ENCODE measurements around the gene MAST4.

MAST4 gene

GRCh38 chr5:67129768-67130167 lies 533.6 kb downstream of the MAST4 start:
- Histone ChIP-seq H2AK5ac (ENCODE audit: low read length, severe bottlenecking) (no peak overlapping the region), H2BK5ac (ENCODE audit: low read depth, low read length, poor library complexity, severe bottlenecking) (no peak overlapping the region), H3K27me3 (ENCODE audit: control insufficient read depth in 1 of 2, insufficient read depth in 1 of 2, low read length in 2 of 2) (no peaks in the 10 kb centered on the region), H3K4me3 (ENCODE audit: insufficient read depth in 1 of 2, low read depth in 1 of 2, low read length in 2 of 2) (no peak overlapping the region), H3K79me1 (replicated peaks; ENCODE audit: low read length, poor library complexity, severe bottlenecking) (no peaks in the 10 kb centered on the region), H3K36me3 (ENCODE audit: control insufficient read depth in 1 of 2, insufficient read depth in 2 of 2, low read depth in 1 of 2, low read length in 2 of 2) (peaks cover 0 to 63% of the 10 kb centered on the region in 2 experiments), H2BK120ac (ENCODE audit: low read depth, low read length) (no peak overlapping the region), H2BK15ac (ENCODE audit: low read depth, poor library complexity, severe bottlenecking) (no peak overlapping the region), H3K9me3 (ENCODE audit: control insufficient read depth, low read length) (no peaks in the 10 kb centered on the region), H3K9ac (ENCODE audit: low read length) (no peak overlapping the region), H4K91ac (ENCODE audit: low read length) (no peak overlapping the region), H3K14ac (ENCODE audit: low read length in 2 of 2) (no peak overlapping the region), H3K4me2 (ENCODE audit: low read length, poor library complexity, severe bottlenecking) (no peak overlapping the region), H3K27ac (ENCODE audit: low read length, poor library complexity, severe bottlenecking) (no peak overlapping the region), H4K8ac (ENCODE audit: low read length) (no peak overlapping the region), H3K23ac (ENCODE audit: low read length in 2 of 2) (no peak overlapping the region), H3K18ac (ENCODE audit: low read depth in 1 of 2, low read length in 2 of 2) (no peak overlapping the region), H3K4ac (ENCODE audit: low read depth in 1 of 2, low read length in 2 of 2) (no peak overlapping the region), H2BK12ac (ENCODE audit: low read length in 2 of 2) (no peak overlapping the region), H2AFZ (ENCODE audit: low read depth, low read length) (no peak overlapping the region), H3K4me1 (ENCODE audit: control insufficient read depth, insufficient read depth, low read depth, low read length) (no peaks in the 10 kb centered on the region)
- DNase-seq, result no peak
- 100% methylated on average over 2 of the region's 2 CpGs for WGBS

DNA sequence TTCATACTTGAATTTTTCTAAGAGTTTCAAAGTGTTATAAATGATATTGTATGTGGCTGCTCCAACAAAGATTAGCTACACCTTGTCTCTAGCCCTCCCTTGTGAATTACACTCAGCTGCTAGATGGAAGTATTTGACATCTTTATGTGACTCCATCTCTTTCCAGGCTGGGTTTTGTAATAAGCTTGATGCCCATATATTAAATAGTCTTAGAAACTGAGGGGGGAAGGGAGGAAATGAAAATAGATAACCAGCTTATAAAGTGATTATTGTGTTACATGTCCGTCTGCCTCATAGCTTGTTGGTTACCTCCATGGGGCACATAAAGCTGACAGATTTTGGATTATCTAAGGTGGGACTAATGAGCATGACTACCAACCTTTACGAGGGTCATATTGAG lies 537.0 kb downstream of the MAST4 start:
- Histone ChIP-seq H3K9me3 (ENCODE audit: control insufficient read depth, low read length) (no peaks in the 10 kb centered on the region), H3K4ac (ENCODE audit: low read depth in 1 of 2, low read length in 2 of 2) (no peak overlapping the region), H2AFZ (ENCODE audit: low read depth, low read length) (no peak overlapping the region), H3K18ac (ENCODE audit: low read depth in 1 of 2, low read length in 2 of 2) (no peak overlapping the region), H2BK120ac (ENCODE audit: low read depth, low read length) (no peak overlapping the region), H2AK5ac (ENCODE audit: low read length, severe bottlenecking) (no peak overlapping the region), H3K4me2 (ENCODE audit: low read length, poor library complexity, severe bottlenecking) (no peak overlapping the region), H3K23ac (ENCODE audit: low read length in 2 of 2) (no peak overlapping the region), H3K4me3 (ENCODE audit: insufficient read depth in 1 of 2, low read depth in 1 of 2, low read length in 2 of 2) (no peak overlapping the region), H2BK5ac (ENCODE audit: low read depth, low read length, poor library complexity, severe bottlenecking) (no peak overlapping the region), H4K91ac (ENCODE audit: low read length) (no peak overlapping the region), H3K79me1 (replicated peaks; ENCODE audit: low read length, poor library complexity, severe bottlenecking) (no peaks in the 10 kb centered on the region), H2BK15ac (ENCODE audit: low read depth, poor library complexity, severe bottlenecking) (no peak overlapping the region), H3K36me3 (ENCODE audit: control insufficient read depth in 1 of 2, insufficient read depth in 2 of 2, low read depth in 1 of 2, low read length in 2 of 2) (peaks cover under 1 to 87% of the 10 kb centered on the region in 2 experiments), H3K27me3 (ENCODE audit: control insufficient read depth in 1 of 2, insufficient read depth in 1 of 2, low read length in 2 of 2) (no peaks in the 10 kb centered on the region), H4K8ac (ENCODE audit: low read length) (no peak overlapping the region), H3K9ac (ENCODE audit: low read length) (no peak overlapping the region), H3K27ac (ENCODE audit: low read length, poor library complexity, severe bottlenecking) (no peak overlapping the region), H3K4me1 (ENCODE audit: control insufficient read depth, insufficient read depth, low read depth, low read length) (no peaks in the 10 kb centered on the region), H2BK12ac (ENCODE audit: low read length in 2 of 2) (no peak overlapping the region), H3K14ac (ENCODE audit: low read length in 2 of 2) (no peak overlapping the region)
- DNase-seq, result no peak
- WGBS, result 45% methylated on average over 2 of the region's 2 CpGs

GRCh38 chr5:67133776-67134175 lies 537.6 kb downstream of the MAST4 start:
- H4K91ac ChIP-seq (ENCODE audit: low read length), result no peak overlapping the region
- no peak overlapping the region for H2BK15ac ChIP-seq (ENCODE audit: low read depth, poor library complexity, severe bottlenecking)
- no peak overlapping the region for H3K4me2 ChIP-seq (ENCODE audit: low read length, poor library complexity, severe bottlenecking)
- 90% methylated on average over 3 of the region's 3 CpGs for WGBS
- H4K8ac ChIP-seq (ENCODE audit: low read length), result no peak overlapping the region
- no peak overlapping the region for H3K4me3 ChIP-seq (ENCODE audit: insufficient read depth in 1 of 2, low read depth in 1 of 2, low read length in 2 of 2)
- no peak overlapping the region for H3K27ac ChIP-seq (ENCODE audit: low read length, poor library complexity, severe bottlenecking)
- no peak overlapping the region for H3K4ac ChIP-seq (ENCODE audit: low read depth in 1 of 2, low read length in 2 of 2)
- H3K79me1 ChIP-seq (replicated peaks; ENCODE audit: low read length, poor library complexity, severe bottlenecking), result no peaks in the 10 kb centered on the region
- DNase-seq, result no peak
- H3K9me3 ChIP-seq (ENCODE audit: control insufficient read depth, low read length), result no peaks in the 10 kb centered on the region
- H2AK5ac ChIP-seq (ENCODE audit: low read length, severe bottlenecking), result no peak overlapping the region
- peaks cover 3 to 86% of the 10 kb centered on the region in 2 experiments for H3K36me3 ChIP-seq (ENCODE audit: control insufficient read depth in 1 of 2, insufficient read depth in 2 of 2, low read depth in 1 of 2, low read length in 2 of 2)
- H2BK12ac ChIP-seq (ENCODE audit: low read length in 2 of 2), result no peak overlapping the region
- no peak overlapping the region for H2BK120ac ChIP-seq (ENCODE audit: low read depth, low read length)
- H3K23ac ChIP-seq (ENCODE audit: low read length in 2 of 2), result no peak overlapping the region
- no peak overlapping the region for H3K14ac ChIP-seq (ENCODE audit: low read length in 2 of 2)
- no peaks in the 10 kb centered on the region for H3K4me1 ChIP-seq (ENCODE audit: control insufficient read depth, insufficient read depth, low read depth, low read length)
- H3K9ac ChIP-seq (ENCODE audit: low read length), result no peak overlapping the region
- H2BK5ac ChIP-seq (ENCODE audit: low read depth, low read length, poor library complexity, severe bottlenecking), result no peak overlapping the region
- no peak overlapping the region for H2AFZ ChIP-seq (ENCODE audit: low read depth, low read length)
- H3K27me3 ChIP-seq (ENCODE audit: control insufficient read depth in 1 of 2, insufficient read depth in 1 of 2, low read length in 2 of 2), result no peaks in the 10 kb centered on the region
- no peak overlapping the region for H3K18ac ChIP-seq (ENCODE audit: low read depth in 1 of 2, low read length in 2 of 2)

DNA sequence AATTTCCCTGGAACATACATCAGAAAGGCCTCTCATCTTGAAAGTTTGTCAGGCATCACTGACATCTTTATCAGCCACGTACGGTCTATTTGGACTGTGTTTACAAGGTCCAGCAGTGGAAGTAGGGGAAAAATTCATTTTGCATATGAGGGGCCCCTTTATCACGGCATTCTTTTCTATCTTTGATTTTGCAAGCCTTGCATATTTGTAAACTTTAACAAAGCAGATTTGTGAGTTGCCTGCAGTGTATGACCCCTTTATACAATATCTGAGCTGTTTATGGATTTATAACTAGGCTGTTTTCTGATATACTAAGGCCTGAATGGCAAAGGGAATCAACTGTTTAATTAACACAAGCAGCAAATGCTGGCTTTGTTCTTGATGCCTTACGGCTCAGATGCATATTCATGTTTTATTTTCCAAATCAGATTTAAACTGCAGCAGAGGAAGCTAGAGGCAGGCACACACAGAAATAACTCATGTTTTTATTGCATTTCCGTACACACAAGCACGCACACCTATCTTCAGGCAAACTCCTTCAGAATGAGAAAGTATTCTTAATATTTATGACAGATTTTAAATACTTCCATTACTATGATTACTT lies 539.3 kb downstream of the MAST4 start:
- Histone ChIP-seq H4K91ac (ENCODE audit: low read length) (no peak overlapping the region), H3K9ac (ENCODE audit: low read length) (no peak overlapping the region), H4K8ac (ENCODE audit: low read length) (no peak overlapping the region), H3K4me2 (ENCODE audit: low read length, poor library complexity, severe bottlenecking) (no peak overlapping the region), H2BK5ac (ENCODE audit: low read depth, low read length, poor library complexity, severe bottlenecking) (no peak overlapping the region), H3K9me3 (ENCODE audit: control insufficient read depth, low read length) (no peaks in the 10 kb centered on the region), H3K4me1 (ENCODE audit: control insufficient read depth, insufficient read depth, low read depth, low read length) (no peaks in the 10 kb centered on the region), H3K18ac (ENCODE audit: low read depth in 1 of 2, low read length in 2 of 2) (no peak overlapping the region), H3K4me3 (ENCODE audit: insufficient read depth in 1 of 2, low read depth in 1 of 2, low read length in 2 of 2) (no peak overlapping the region), H3K23ac (ENCODE audit: low read length in 2 of 2) (no peak overlapping the region), H2AK5ac (ENCODE audit: low read length, severe bottlenecking) (no peak overlapping the region), H3K4ac (ENCODE audit: low read depth in 1 of 2, low read length in 2 of 2) (no peak overlapping the region), H3K14ac (ENCODE audit: low read length in 2 of 2) (no peak overlapping the region), H3K36me3 (ENCODE audit: control insufficient read depth in 1 of 2, insufficient read depth in 2 of 2, low read depth in 1 of 2, low read length in 2 of 2) (peaks cover 7 to 90% of the 10 kb centered on the region in 2 experiments), H2AFZ (ENCODE audit: low read depth, low read length) (no peak overlapping the region), H2BK120ac (ENCODE audit: low read depth, low read length) (no peak overlapping the region), H3K27me3 (ENCODE audit: control insufficient read depth in 1 of 2, insufficient read depth in 1 of 2, low read length in 2 of 2) (no peaks in the 10 kb centered on the region), H2BK12ac (ENCODE audit: low read length in 2 of 2) (no peak overlapping the region), H2BK15ac (ENCODE audit: low read depth, poor library complexity, severe bottlenecking) (no peak overlapping the region), H3K79me1 (replicated peaks; ENCODE audit: low read length, poor library complexity, severe bottlenecking) (peaks cover 2% of the 10 kb centered on the region), H3K27ac (ENCODE audit: low read length, poor library complexity, severe bottlenecking) (no peak overlapping the region)
- WGBS, result 77% methylated on average over 4 of the region's 6 CpGs
- DNase-seq, result no peak
